GM11168 (cell line): Measurements from ENCODE around the gene PRR29.

Experiments
- in situ Hi-C: fragments of 300-500 bp; cut with MboI; formaldehyde crosslinking; loops from one replicate; pipeline ENCODE4 v1.12.0; 2022; ENCODE audit warnings: low sequenced_read_pairs; ENCODE audit not compliant: unreplicated experiment

The PRR29 gene

GRCh38 chr17:64038331-64039105 lies 40.4 kb downstream of the PRR29 start:
- in situ Hi-C loops: no loop called here

GRCh38 chr17:64039106-64039400 lies 40.9 kb downstream of the PRR29 start:
- in situ Hi-C loops: no loop called here

GRCh38 chr17:64040206-64040605 lies 42.1 kb downstream of the PRR29 start:
- in situ Hi-C loops: no loop called here

GRCh38 chr17:64041912-64042311 lies 43.8 kb downstream of the PRR29 start:
- in situ Hi-C loops: no loop called here

- in situ Hi-C loops: no loop called here
These were observed 44.7 kb downstream of the PRR29 start for GRCh38 chr17:64042700-64043485.

- in situ Hi-C loops: no loop called here
These were observed 47.0 kb downstream of the PRR29 start for GRCh38 chr17:64045176-64045575.

- in situ Hi-C loops: no loop called here
These were observed 50.7 kb downstream of the PRR29 start for GRCh38 chr17:64048805-64049204.

- in situ Hi-C loops: no loop called here
These were observed 53.0 kb downstream of the PRR29 start for GRCh38 chr17:64051153-64051552.

GRCh38 chr17:64053101-64053500 lies 55.0 kb downstream of the PRR29 start:
- in situ Hi-C loops: no loop called here
